MCF 10A (cell line): ENCODE measurements around the gene CYTH1. TPM values are rescaled to one million over a fixed set of nuclear protein-coding genes. Genes with fewer than 3 reads are reported as not detected.

ENCODE experiments used
- BruUV-seq: library from RNA; stranded (reverse); fragments of 400-500 nt; replicated peaks from 2 replicates; lab custom pipeline; 2021; lab: Mats Ljungman, UMichigan
- CTCF ChIA-PET: fragments of 300-600 bp; sonication (Branson Sonifier 250); formaldehyde crosslinking; extraction: SDS; loops from one replicate; lab custom pipeline; 2021; ENCODE audit warnings: antibody characterized with exemption, inconsistent platforms; lab: Yijun Ruan, JAX
- POLR2A ChIA-PET: fragments of 300-600, 350-650 bp; sonication (Branson Sonifier 250); formaldehyde crosslinking; extraction: SDS; loops from one replicate; lab custom pipeline; 2020; ENCODE audit warnings: antibody characterized with exemption, inconsistent platforms; lab: Yijun Ruan, JAX
- DNase-seq: peaks from one replicate; pipeline ENCODE4 v3.0.0-alpha.2; 2018; ENCODE audit not compliant: unreplicated experiment
- H3K27ac Mint-ChIP-seq: one replicate; pipeline ENCODE4 v1.8.0; 2022; ENCODE audit warnings: mild to moderate bottlenecking, low read depth, mixed read lengths; ENCODE audit not compliant: unreplicated experiment
- H3K27me3 Mint-ChIP-seq: one replicate; pipeline ENCODE4 v1.8.0; 2022; ENCODE audit warnings: mixed read lengths; ENCODE audit not compliant: insufficient read depth, unreplicated experiment
- H3K36me3 Mint-ChIP-seq: one replicate; pipeline ENCODE4 v1.8.0; 2022; ENCODE audit warnings: mild to moderate bottlenecking, moderate library complexity, mixed read lengths; ENCODE audit not compliant: insufficient read depth, unreplicated experiment
- H3K4me1 Mint-ChIP-seq: one replicate; pipeline ENCODE4 v1.8.0; 2022; ENCODE audit warnings: mixed read lengths; ENCODE audit not compliant: insufficient read depth, unreplicated experiment
- H3K4me3 Mint-ChIP-seq: one replicate; pipeline ENCODE4 v1.8.0; 2022; ENCODE audit warnings: mild to moderate bottlenecking, moderate library complexity, mixed read lengths; ENCODE audit not compliant: unreplicated experiment
- H3K9me3 Mint-ChIP-seq: one replicate; pipeline ENCODE4 v1.8.0; 2022; ENCODE audit warnings: mixed read lengths; ENCODE audit not compliant: unreplicated experiment
- intact Hi-C: fragments of 100-400 bp; cut with micrococcal nuclease; formaldehyde crosslinking; loops from 2 replicates; pipeline ENCODE4 v1.14.1; 2022
- total RNA-seq: library from RNA; stranded (reverse); gene quantifications from 2 replicates; pipeline ENCODE4 v1.2.3, GENCODE V29; 2022
- TF ChIP-seq, protein P1 (sequence below): fragments of 200-600 bp; IDR thresholded peaks from one replicate; pipeline ENCODE4 v1.8.0; 2022; ENCODE audit warnings: antibody characterized with exemption, mild to moderate bottlenecking; ENCODE audit not compliant: unreplicated experiment

Gene CYTH1
- total RNA-seq, 1 experiment from 2014 or later: 38.5 TPM

DNA sequence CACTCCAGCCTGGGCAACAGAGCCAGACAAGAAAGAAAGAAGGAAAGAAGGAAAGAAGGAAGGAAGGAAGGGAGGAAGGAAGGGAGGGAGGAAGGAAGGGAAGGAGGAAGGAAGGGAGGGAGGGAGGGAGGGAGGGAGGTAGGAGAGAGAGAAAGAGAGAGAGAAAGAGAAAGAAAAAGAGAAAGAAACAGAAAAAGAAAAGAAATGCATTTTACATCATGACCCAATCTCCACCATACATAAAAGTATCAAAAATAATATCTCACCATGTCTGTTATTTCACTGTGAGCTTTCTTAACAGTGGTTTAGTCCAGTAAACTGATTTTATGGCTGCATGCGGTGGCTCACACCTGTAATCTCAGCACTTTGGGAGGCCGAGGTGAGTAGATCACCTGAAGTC lies 70.0 kb downstream of the CYTH1 start:
- Mint-ChIP-seq H3K4me1 (peaks cover 33% of the 10 kb centered on the region), H3K9me3 (no peaks in the 10 kb centered on the region)
- BruUV-seq: no TSS peak

GRCh38 chr17:78710607-78711006 lies 71.5 kb downstream of the CYTH1 start:
- intact Hi-C loops: no loop called here
- Mint-ChIP-seq H3K36me3 (peaks cover 9% of the 10 kb centered on the region), H3K27ac (no peak overlapping the region), H3K27me3 (no peaks in the 10 kb centered on the region), H3K4me1 (peaks cover 19% of the 10 kb centered on the region), H3K9me3 (no peaks in the 10 kb centered on the region), H3K4me3 (no peak overlapping the region)
- DNase-seq: no peak
- ChIA-PET CTCF (interaction anchor here (0.5 to 7.5 kb wide), 4 partner anchors 46 to 215 kb away, joined by 3 to 87 read pairs (median 3); no protein-coding TSS in a partner anchor), POLR2A (interaction anchor here (2.5 kb wide), 1 partner anchor 26 kb away, joined by 8 read pairs; no protein-coding TSS in a partner anchor)
- TF ChIP-seq, protein P1, sequence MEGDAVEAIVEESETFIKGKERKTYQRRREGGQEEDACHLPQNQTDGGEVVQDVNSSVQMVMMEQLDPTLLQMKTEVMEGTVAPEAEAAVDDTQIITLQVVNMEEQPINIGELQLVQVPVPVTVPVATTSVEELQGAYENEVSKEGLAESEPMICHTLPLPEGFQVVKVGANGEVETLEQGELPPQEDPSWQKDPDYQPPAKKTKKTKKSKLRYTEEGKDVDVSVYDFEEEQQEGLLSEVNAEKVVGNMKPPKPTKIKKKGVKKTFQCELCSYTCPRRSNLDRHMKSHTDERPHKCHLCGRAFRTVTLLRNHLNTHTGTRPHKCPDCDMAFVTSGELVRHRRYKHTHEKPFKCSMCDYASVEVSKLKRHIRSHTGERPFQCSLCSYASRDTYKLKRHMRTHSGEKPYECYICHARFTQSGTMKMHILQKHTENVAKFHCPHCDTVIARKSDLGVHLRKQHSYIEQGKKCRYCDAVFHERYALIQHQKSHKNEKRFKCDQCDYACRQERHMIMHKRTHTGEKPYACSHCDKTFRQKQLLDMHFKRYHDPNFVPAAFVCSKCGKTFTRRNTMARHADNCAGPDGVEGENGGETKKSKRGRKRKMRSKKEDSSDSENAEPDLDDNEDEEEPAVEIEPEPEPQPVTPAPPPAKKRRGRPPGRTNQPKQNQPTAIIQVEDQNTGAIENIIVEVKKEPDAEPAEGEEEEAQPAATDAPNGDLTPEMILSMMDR: no peak
- no TSS peak for BruUV-seq

More for the DNA sequence above, 70.0 kb downstream of the CYTH1 start:
- intact Hi-C loops: no loop called here
- Mint-ChIP-seq H3K36me3 (peaks cover 7% of the 10 kb centered on the region), H3K27me3 (no peaks in the 10 kb centered on the region), H3K27ac (no peak overlapping the region), H3K4me3 (no peak overlapping the region)
- TF ChIP-seq, protein P1: no peak
- ChIA-PET POLR2A (interaction anchor here (7.9 kb wide), 1 partner anchor 24 kb away, joined by 131 read pairs; no protein-coding TSS in a partner anchor), CTCF (interaction anchor here (0.7 to 7.5 kb wide), 2 partner anchors 217 to 1943 kb away, joined by 3 to 87 read pairs; no protein-coding TSS in a partner anchor)
- DNase-seq: no peak

- H3K27ac Mint-ChIP-seq: no peak overlapping the region
- DNase-seq: no peak
- H3K27me3 Mint-ChIP-seq: no peaks in the 10 kb centered on the region
- peaks cover 14% of the 10 kb centered on the region for H3K36me3 Mint-ChIP-seq
- POLR2A ChIA-PET: interaction anchor here (1.2 to 2.5 kb wide), 2 partner anchors 27 to 38 kb away, joined by 3 to 8 read pairs; no protein-coding TSS in a partner anchor
- peaks cover 10% of the 10 kb centered on the region for H3K4me1 Mint-ChIP-seq
- H3K4me3 Mint-ChIP-seq: no peak overlapping the region
- no peaks in the 10 kb centered on the region for H3K9me3 Mint-ChIP-seq
- TF ChIP-seq, protein P1: no peak
- CTCF ChIA-PET: interaction anchor here (0.5 to 7.5 kb wide), 10 partner anchors 8 to 221 kb away, joined by 3 to 87 read pairs (median 8); no protein-coding TSS in a partner anchor
- intact Hi-C loops: loop anchor here (2.0 to 5.0 kb wide), 4 partner anchors 35 to 349 kb away; partner anchors contain the start of gene SOCS3
- BruUV-seq: no TSS peak
Observed at GRCh38 chr17:78709751-78710181, 72.3 kb downstream of the CYTH1 start.

DNA sequence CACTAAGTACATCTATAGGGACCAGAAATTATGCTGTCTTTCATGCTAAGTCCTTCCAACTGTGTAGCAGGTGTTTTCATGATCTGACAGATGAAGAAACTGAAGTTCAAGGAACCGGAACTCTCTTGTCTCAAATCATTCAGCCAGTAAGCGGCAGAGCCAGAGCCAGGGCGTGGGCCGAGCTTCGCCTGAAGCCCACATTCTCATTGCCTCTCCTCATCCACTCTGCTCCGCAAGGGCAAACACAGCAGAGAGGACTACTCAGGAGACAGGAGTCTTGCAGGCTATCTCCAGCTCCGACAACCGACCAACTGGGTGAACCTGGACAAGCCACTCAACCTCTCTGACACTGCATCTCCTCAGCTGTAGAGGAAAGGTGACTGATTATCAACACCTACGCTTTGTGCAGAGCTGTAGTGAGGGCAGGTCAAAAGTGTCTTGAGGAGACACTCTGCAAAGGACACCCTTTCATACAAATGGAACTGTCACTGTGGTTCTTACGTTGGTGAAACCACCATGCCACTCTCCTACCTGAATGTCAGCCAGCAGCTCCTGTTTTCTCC lies 72.9 kb downstream of the CYTH1 start:
- intact Hi-C loops: loop anchor here (2.0 to 5.0 kb wide), 4 partner anchors 36 to 348 kb away; partner anchors contain the start of gene SOCS3
- BruUV-seq: no TSS peak
- Mint-ChIP-seq H3K27me3 (no peaks in the 10 kb centered on the region), H3K4me3 (no peak overlapping the region), H3K4me1 (peaks cover 6% of the 10 kb centered on the region), H3K9me3 (no peaks in the 10 kb centered on the region), H3K27ac (no peak overlapping the region), H3K36me3 (peaks cover 19% of the 10 kb centered on the region)
- no peak for DNase-seq
- POLR2A ChIA-PET: interaction anchor here (1.0 to 3.3 kb wide), 6 partner anchors 8 to 212 kb away, joined by 3 to 27 read pairs (median 5); partner anchors contain the start of gene CYTH1
- TF ChIP-seq, protein P1: no peak
- CTCF ChIA-PET: interaction anchor here (0.7 to 7.5 kb wide), 26 partner anchors 7 to 222 kb away, joined by 3 to 87 read pairs (median 5); no protein-coding TSS in a partner anchor
